ENCODE results near the gene PSRC1. TPM values are rescaled to one million over a fixed set of nuclear protein-coding genes. Genes with fewer than 3 reads are reported as not detected.
"Not testable (repeated sequence)": the region's sequence is repeated elsewhere in the genome, so short reads cannot be mapped to it uniquely, and the experiment has no call there.

The PSRC1 gene
- total RNA-seq, 1 donor from 2014 or later, result 1.2 TPM

GRCh38 chr1:109299558-109300343 is 16.8 kb upstream of the PSRC1 start:
- intact Hi-C loops (cut with DNase I), result no loop called here
- ATAC-seq, result peak; percentile 75
- DNase-seq (ENCODE audit: missing footprints), result peak; percentile 79

- intact Hi-C loops (cut with DNase I), result no loop called here
These were observed 16.0 kb upstream of the PSRC1 start for GRCh38 chr1:109298666-109299557.

GRCh38 chr1:109296782-109297181 is 13.8 kb upstream of the PSRC1 start:
- ATAC-seq (no peak), DNase-seq (ENCODE audit: missing footprints) (no peak)
- intact Hi-C loops (cut with DNase I), result no loop called here

More at GRCh38 chr1:109298666-109299557, 16.0 kb upstream of the PSRC1 start:
- ATAC-seq (peak; percentile 62), DNase-seq (ENCODE audit: missing footprints) (no peak)

- ATAC-seq (no peak), DNase-seq (ENCODE audit: missing footprints) (no peak)
- intact Hi-C loops (cut with DNase I), result no loop called here
These were observed 12.9 kb upstream of the PSRC1 start for GRCh38 chr1:109295712-109296415.

GRCh38 chr1:109294481-109294880 is 11.5 kb upstream of the PSRC1 start:
- intact Hi-C loops (cut with DNase I), result no loop called here

GRCh38 chr1:109293026-109293425 is 10.1 kb upstream of the PSRC1 start:
- DNase-seq (ENCODE audit: missing footprints) (no peak), ATAC-seq (no peak)
- intact Hi-C loops (cut with DNase I), result no loop called here

More at GRCh38 chr1:109294481-109294880, 11.5 kb upstream of the PSRC1 start:
- ATAC-seq, result no peak
- DNase-seq (ENCODE audit: missing footprints), result no peak

GRCh38 chr1:109292364-109292763 is 9.4 kb upstream of the PSRC1 start:
- ATAC-seq, result no peak
- intact Hi-C loops (cut with DNase I), result no loop called here
- no peak for DNase-seq (ENCODE audit: missing footprints)

- ATAC-seq (no peak), DNase-seq (ENCODE audit: missing footprints) (no peak)
- intact Hi-C loops (cut with DNase I), result no loop called here
These were observed 8.1 kb upstream of the PSRC1 start for GRCh38 chr1:109290998-109291397.

GRCh38 chr1:109290137-109290536 is 7.2 kb upstream of the PSRC1 start:
- intact Hi-C loops (cut with DNase I), result no loop called here
- ATAC-seq, result no peak
- DNase-seq (ENCODE audit: missing footprints), result no peak

GRCh38 chr1:109286762-109287161 is 3.8 kb upstream of the PSRC1 start:
- DNase-seq (ENCODE audit: missing footprints); ATAC-seq; intact Hi-C loops (cut with DNase I): not testable (repeated sequence)

GRCh38 chr1:109283748-109284600 is 1.0 kb upstream of the PSRC1 start:
- no peak for DNase-seq (ENCODE audit: missing footprints)
- ATAC-seq, result no peak
- intact Hi-C loops (cut with DNase I), result loop anchor here (5.0 kb wide), 2 partner anchors 68 to 248 kb away; no protein-coding TSS in a partner anchor

GRCh38 chr1:109282497-109282951 is 421 bp downstream of the PSRC1 start:
- intact Hi-C loops (cut with DNase I), result loop anchor here (5.0 kb wide), 2 partner anchors 70 to 250 kb away; no protein-coding TSS in a partner anchor
- ATAC-seq (no peak), DNase-seq (ENCODE audit: missing footprints) (no peak)

- intact Hi-C loops (cut with DNase I), result loop anchor here (5.0 kb wide), 2 partner anchors 70 to 250 kb away; no protein-coding TSS in a partner anchor
- DNase-seq (ENCODE audit: missing footprints), result no peak
- no peak for ATAC-seq
These were observed 1.1 kb downstream of the PSRC1 start for GRCh38 chr1:109281680-109282496.

GRCh38 chr1:109280862-109281261 is 2.1 kb downstream of the PSRC1 start:
- ATAC-seq, result no peak
- DNase-seq (ENCODE audit: missing footprints), result no peak
- intact Hi-C loops (cut with DNase I), result loop anchor here (5.0 kb wide), 2 partner anchors 71 to 251 kb away; no protein-coding TSS in a partner anchor

- no peak for ATAC-seq
- intact Hi-C loops (cut with DNase I), result loop anchor here (5.0 kb wide), 2 partner anchors 73 to 253 kb away; no protein-coding TSS in a partner anchor
These were observed 3.2 kb downstream of the PSRC1 start for GRCh38 chr1:109279615-109280278.

GRCh38 chr1:109277434-109278204 is 5.3 kb downstream of the PSRC1 start:
- intact Hi-C loops (cut with DNase I), result loop anchor here (1.0 kb wide), 1 partner anchor 122 kb away; no protein-coding TSS in a partner anchor
- DNase-seq (ENCODE audit: missing footprints), result peak; percentile 86

More at GRCh38 chr1:109279615-109280278, 3.2 kb downstream of the PSRC1 start:
- no peak for DNase-seq (ENCODE audit: missing footprints)

More at GRCh38 chr1:109277434-109278204, 5.3 kb downstream of the PSRC1 start:
- peak; percentile 68 for ATAC-seq
